Measurements from ENCODE around the gene TRIM54. TPM values are rescaled to one million over a fixed set of nuclear protein-coding genes. Genes with fewer than 3 reads are reported as not detected.

Gene TRIM54
- total RNA-seq = under 0.01 TPM in 1 of 2 replicates, not detected in the other

GRCh38 chr2:27281855-27282559, at the start of gene TRIM54:
Gene TRIM54 (plus strand): TSS chr2:27282429. CDS start chr2:27282732, 303 bp downstream.

GRCh38 chr2:27262379-27263286, 19.6 kb upstream of the TRIM54 start, which contains the start of gene SLC30A3:
Gene SLC30A3 (minus strand): TSS chr2:27263047. CDS start chr2:27262906, 141 bp downstream.

GRCh38 chr2:27275211-27276150, 6.7 kb upstream of the TRIM54 start, which contains the start of gene DNAJC5G:
Gene DNAJC5G (plus strand): TSS chr2:27275433. CDS start chr2:27276729, 1,296 bp downstream.

GRCh38 chr2:27308359-27308881, 26.2 kb downstream of the TRIM54 start, which contains the start of gene UCN:
Gene UCN (minus strand): TSS chr2:27308445. CDS start chr2:27307895, 550 bp downstream.

GRCh38 chr2:27322766-27323595, 40.8 kb downstream of the TRIM54 start, which contains the start of gene MPV17:
Gene MPV17 (minus strand): TSS chr2:27323097. CDS start chr2:27322517, 580 bp downstream.

GRCh38 chr2:27356382-27357181, 74.4 kb downstream of the TRIM54 start, which contains the start of gene GTF3C2:
Gene GTF3C2 (minus strand): TSS chr2:27356764. CDS start chr2:27343554, 13,210 bp downstream.

Other genes starting within 250 kb of the TRIM54 start
- gene TMEM214, start 249.5 kb upstream of the TRIM54 start, total RNA-seq = 33.7 and 38.5 TPM in 2 replicates
- gene AGBL5, start 230.8 kb upstream of the TRIM54 start, total RNA-seq = 24.6 and 33.2 TPM in 2 replicates
- 409 and 544 TPM in 2 replicates for gene OST4, start 210.8 kb upstream of the TRIM54 start, total RNA-seq
- gene EMILIN1, start 203.8 kb upstream of the TRIM54 start, total RNA-seq = 305 and 366 TPM in 2 replicates
- gene KHK, start 195.7 kb upstream of the TRIM54 start, total RNA-seq = 0.50 and 1.3 TPM in 2 replicates
- 3.6 and 6.1 TPM in 2 replicates for gene CGREF1, start 163.3 kb upstream of the TRIM54 start, total RNA-seq
- gene ABHD1, start 158.6 kb upstream of the TRIM54 start, total RNA-seq = under 0.01 and 0.15 TPM in 2 replicates
- 33.7 and 40.2 TPM in 2 replicates for gene PREB, start 147.8 kb upstream of the TRIM54 start, total RNA-seq
- gene PRR30, start 143.0 kb upstream of the TRIM54 start, total RNA-seq = not detected in 2 replicates
- not detected in 2 replicates for gene TCF23, start 133.4 kb upstream of the TRIM54 start, total RNA-seq
- gene ATRAID, start 70.4 kb upstream of the TRIM54 start, total RNA-seq = 197 and 218 TPM in 2 replicates
- 13.7 and 15.1 TPM in 2 replicates for gene SLC5A6, start 70.2 kb upstream of the TRIM54 start, total RNA-seq
- 37.8 and 41.5 TPM in 2 replicates for gene CAD, start 65.1 kb upstream of the TRIM54 start, total RNA-seq
- 0.15 and 0.50 TPM in 2 replicates for gene SLC30A3, start 19.4 kb upstream of the TRIM54 start, total RNA-seq
- gene DNAJC5G, start 7.0 kb upstream of the TRIM54 start, total RNA-seq = not detected in 2 replicates
- 1.5 and 1.8 TPM in 2 replicates for gene UCN, start 26.0 kb downstream of the TRIM54 start, total RNA-seq
- 111 and 117 TPM in 2 replicates for gene MPV17, start 40.7 kb downstream of the TRIM54 start, total RNA-seq
- 33.4 and 34.6 TPM in 2 replicates for gene GTF3C2, start 74.3 kb downstream of the TRIM54 start, total RNA-seq
- 30.4 and 31.1 TPM in 2 replicates for gene EIF2B4, start 87.9 kb downstream of the TRIM54 start, total RNA-seq
- gene SNX17, start 88.2 kb downstream of the TRIM54 start, total RNA-seq = 164 and 222 TPM in 2 replicates
- gene ZNF513, start 98.3 kb downstream of the TRIM54 start, total RNA-seq = 9.3 and 10.1 TPM in 2 replicates
- gene PPM1G, start 127.2 kb downstream of the TRIM54 start, total RNA-seq = 52.3 and 72.1 TPM in 2 replicates
- 98.9 and 122 TPM in 2 replicates for gene NRBP1, start 146.2 kb downstream of the TRIM54 start, total RNA-seq
- not detected in 2 replicates for gene KRTCAP3, start 160.0 kb downstream of the TRIM54 start, total RNA-seq
- gene IFT172, start 207.3 kb downstream of the TRIM54 start, total RNA-seq = 35.2 and 40.4 TPM in 2 replicates
- 21.7 and 34.7 TPM in 2 replicates for gene FNDC4, start 212.8 kb downstream of the TRIM54 start, total RNA-seq
- gene GCKR, start 214.4 kb downstream of the TRIM54 start, total RNA-seq = 0.17 and 1.0 TPM in 2 replicates